Mesenchymal stem cell (in vitro differentiated cells and primary cell): ENCODE results near the gene LRRC3C. TPM values are rescaled to one million over a fixed set of nuclear protein-coding genes. Genes with fewer than 3 reads are reported as not detected.
"Not testable (repeated sequence)": the region's sequence is repeated elsewhere in the genome, so short reads cannot be mapped to it uniquely, and the experiment has no call there.

Source experiments
- DNase-seq: peaks from one replicate; pipeline ENCODE4 v3.0.0-alpha.2; 2013
- H2AFZ ChIP-seq: one replicate; pipeline ENCODE4 v1.6.1; 2013; ENCODE audit warnings: low read depth, mild to moderate bottlenecking, control low read depth, inconsistent platforms, low read length, moderate library complexity
- H2AK5ac ChIP-seq: 2 replicates; pipeline ENCODE4 v1.6.1; 2013; ENCODE audit warnings: low read length, moderate library complexity, mild to moderate bottlenecking, inconsistent platforms; ENCODE audit not compliant: severe bottlenecking
- H2BK120ac ChIP-seq: one replicate; pipeline ENCODE4 v1.6.1; 2013; ENCODE audit warnings: low read depth, mild to moderate bottlenecking, inconsistent platforms, low read length, moderate library complexity
- H2BK12ac ChIP-seq, 2 experiments: one replicate each; pipeline ENCODE4 v1.6.1; 2013; ENCODE audit warnings: inconsistent platforms in 2 of 2, low read length in 2 of 2, mild to moderate bottlenecking in 2 of 2, moderate library complexity in 2 of 2, control low read depth in 1 of 2
- H2BK15ac ChIP-seq: one replicate; pipeline ENCODE4 v1.6.1; 2013; ENCODE audit warnings: mild to moderate bottlenecking, low read depth, inconsistent platforms; ENCODE audit not compliant: poor library complexity, severe bottlenecking
- H2BK5ac ChIP-seq: 2 replicates; pipeline ENCODE4 v1.6.1; 2013; ENCODE audit warnings: low read depth, mild to moderate bottlenecking, low read length, control low read depth, inconsistent platforms; ENCODE audit not compliant: poor library complexity, severe bottlenecking
- H3K14ac ChIP-seq, 2 experiments: one replicate each; pipeline ENCODE4 v1.6.1; 2013; ENCODE audit warnings: inconsistent platforms in 2 of 2, low read length in 2 of 2, control low read depth in 1 of 2, mild to moderate bottlenecking in 1 of 2, moderate library complexity in 1 of 2
- H3K18ac ChIP-seq, 2 experiments: one replicate each; pipeline ENCODE4 v1.6.1; 2013; ENCODE audit warnings: inconsistent platforms in 2 of 2, low read length in 2 of 2, control low read depth in 1 of 2, low read depth in 1 of 2, mild to moderate bottlenecking in 1 of 2
- H3K23ac ChIP-seq, 2 experiments: one replicate each; pipeline ENCODE4 v1.6.1; 2013; ENCODE audit warnings: inconsistent platforms in 2 of 2, low read length in 2 of 2, mild to moderate bottlenecking in 2 of 2, moderate library complexity in 2 of 2, control low read depth in 1 of 2
- H3K27ac ChIP-seq: 2 replicates; pipeline ENCODE4 v1.5.1; 2013; ENCODE audit warnings: mild to moderate bottlenecking, moderate library complexity, low read length, control low read depth, inconsistent platforms; ENCODE audit not compliant: poor library complexity, severe bottlenecking
- H3K27me3 ChIP-seq, 2 experiments: 2 replicates each; pipeline versions ENCODE4 v1.6.1 to v1.7.0; 2013; ENCODE audit warnings: low read length in 2 of 2, mild to moderate bottlenecking in 2 of 2, moderate library complexity in 2 of 2, control low read depth in 1 of 2, inconsistent platforms in 1 of 2; ENCODE audit not compliant: control insufficient read depth in 1 of 2, insufficient read depth in 1 of 2
- H3K36me3 ChIP-seq, 2 experiments: 2 replicates each; pipeline versions ENCODE4 v1.6.1 to v1.7.0; 2013; ENCODE audit warnings: low read length in 2 of 2, control low read depth in 1 of 2, inconsistent platforms in 1 of 2, low read depth in 1 of 2, mild to moderate bottlenecking in 1 of 2; ENCODE audit not compliant: insufficient read depth in 2 of 2, control insufficient read depth in 1 of 2
- H3K4ac ChIP-seq, 2 experiments: one replicate each; pipeline ENCODE4 v1.6.1; 2013; ENCODE audit warnings: inconsistent platforms in 2 of 2, low read length in 2 of 2, mild to moderate bottlenecking in 2 of 2, moderate library complexity in 2 of 2, control low read depth in 1 of 2, low read depth in 1 of 2
- H3K4me1 ChIP-seq: 2 replicates; pipeline ENCODE4 v1.6.1; 2013; ENCODE audit warnings: low read depth, low read length, control low read depth; ENCODE audit not compliant: control insufficient read depth, insufficient read depth
- H3K4me2 ChIP-seq: 2 replicates; pipeline ENCODE4 v1.6.1; 2013; ENCODE audit warnings: low read length, mild to moderate bottlenecking, inconsistent platforms; ENCODE audit not compliant: poor library complexity, severe bottlenecking
- H3K4me3 ChIP-seq, 2 experiments: 2 replicates each; pipeline versions ENCODE4 v1.5.1 to v1.7.0; 2013; ENCODE audit warnings: low read length in 2 of 2, mild to moderate bottlenecking in 2 of 2, control low read depth in 1 of 2, low read depth in 1 of 2; ENCODE audit not compliant: insufficient read depth in 1 of 2
- H3K79me1 ChIP-seq: replicated peaks from 2 replicates; pipeline ENCODE4 v1.6.1; 2013; ENCODE audit warnings: mild to moderate bottlenecking, control low read depth, low read length, inconsistent platforms; ENCODE audit not compliant: poor library complexity, severe bottlenecking
- H3K9ac ChIP-seq: 2 replicates; pipeline ENCODE4 v1.7.0; 2013; ENCODE audit warnings: mild to moderate bottlenecking, low read length, moderate library complexity
- H3K9me3 ChIP-seq: 2 replicates; pipeline ENCODE4 v1.7.0; 2013; ENCODE audit warnings: mild to moderate bottlenecking, low read length; ENCODE audit not compliant: control insufficient read depth
- H4K8ac ChIP-seq: one replicate; pipeline ENCODE4 v1.6.1; 2013; ENCODE audit warnings: inconsistent platforms, mild to moderate bottlenecking, low read length, moderate library complexity
- H4K91ac ChIP-seq: one replicate; pipeline ENCODE4 v1.6.1; 2013; ENCODE audit warnings: mild to moderate bottlenecking, low read length, inconsistent platforms
- WGBS: methylation state at CpG from one replicate; pipeline ENCODE4 v1.1.7; 2013; ENCODE audit warnings: mixed read lengths; 5-methylcytosine and 5-hydroxymethylcytosine counted together
- polyA plus RNA-seq, 2 experiments: library from polyadenylated mRNA; stranded (reverse); fragments of 200-250 nt; gene quantifications; one replicate each; pipeline ENCODE4 v1.2.3, GENCODE V29; 2013

The LRRC3C gene
- polyA plus RNA-seq (2013, experiment 1 of 2): not detected
- polyA plus RNA-seq (2013, experiment 2 of 2): not detected

- H3K27ac ChIP-seq: peak within 1 kb of the TSS; percentile 92
- H2BK120ac ChIP-seq: peak within 1 kb of the TSS; percentile 71
- peak within 1 kb of the TSS; percentile 39 for H2BK5ac ChIP-seq
- H4K8ac ChIP-seq: peak within 1 kb of the TSS; percentile 98
- peak within 1 kb of the TSS; percentile 12 for H2BK15ac ChIP-seq
- peaks cover 14 to 20% of the 10 kb centered on the region in 2 experiments for H3K36me3 ChIP-seq
- peaks cover 38% of the 10 kb centered on the region for H3K79me1 ChIP-seq
- H2AK5ac ChIP-seq: peak within 1 kb of the TSS; percentile 69
- WGBS: 1% methylated on average over 71 of the region's 72 CpGs
- H3K18ac ChIP-seq: peak within 1 kb of the TSS; percentile 78 to 80
- no peaks in the 10 kb centered on the region for H3K9me3 ChIP-seq
- peak within 1 kb of the TSS; percentile 84 to 94 for H3K4me3 ChIP-seq
- peak within 1 kb of the TSS in 1 of 2 experiments; percentile 58 for H3K14ac ChIP-seq
- H3K4me1 ChIP-seq: peaks cover 35% of the 10 kb centered on the region
- no peaks in the 10 kb centered on the region for H3K27me3 ChIP-seq
- peak within 1 kb of the TSS; percentile 80 for H3K4me2 ChIP-seq
- peak within 1 kb of the TSS; percentile 63 for H4K91ac ChIP-seq
- H3K23ac ChIP-seq: peak within 1 kb of the TSS in 1 of 2 experiments; percentile 75
- H2AFZ ChIP-seq: peak within 1 kb of the TSS; percentile 75
- peak within 1 kb of the TSS; percentile 76 to 81 for H3K4ac ChIP-seq
- peak within 1 kb of the TSS; percentile 94 for H3K9ac ChIP-seq
- DNase-seq: peak; percentile 94
- H2BK12ac ChIP-seq: peak within 1 kb of the TSS in 1 of 2 experiments; percentile 23
These were observed at the start of gene LRRC3C, which contains the start of gene ORMDL3 for GRCh38 chr17:39927101-39927928. TSS of gene LRRC3C (plus strand) at chr17:39927732. CDS start at chr17:39941524, 13,792 bp downstream. TSS of gene ORMDL3 (minus strand) at chr17:39927601. CDS start at chr17:39924203, 3,398 bp downstream.

- H3K4me3 ChIP-seq, H2BK5ac ChIP-seq, H3K14ac ChIP-seq, DNase-seq, H4K8ac ChIP-seq, H3K23ac ChIP-seq, H2BK12ac ChIP-seq, H3K27ac ChIP-seq, H4K91ac ChIP-seq, H3K4me1 ChIP-seq, H2BK120ac ChIP-seq, H3K9ac ChIP-seq, H3K36me3 ChIP-seq, H3K4ac ChIP-seq, H3K18ac ChIP-seq, H3K79me1 ChIP-seq, H2BK15ac ChIP-seq, H3K9me3 ChIP-seq, H3K4me2 ChIP-seq, H2AFZ ChIP-seq, H2AK5ac ChIP-seq: not testable (repeated sequence)
- H3K27me3 ChIP-seq: peaks cover 6 to 43% of the 10 kb centered on the region in 2 experiments
- WGBS: 58% methylated on average over 4 of the region's 5 CpGs
These were observed 41.4 kb upstream of the LRRC3C start for GRCh38 chr17:39886102-39886501.

- Histone ChIP-seq H3K14ac (no peak overlapping the region), H3K27me3 (peaks cover 6 to 50% of the 10 kb centered on the region in 2 experiments), H3K4me3 (no peak overlapping the region), H3K4ac (no peak overlapping the region), H2AFZ (no peak overlapping the region), H4K91ac (no peak overlapping the region), H3K18ac (no peak overlapping the region), H3K9me3 (no peaks in the 10 kb centered on the region), H3K4me2 (no peak overlapping the region), H3K79me1 (no peaks in the 10 kb centered on the region), H3K36me3 (no peaks in the 10 kb centered on the region), H3K9ac (no peak overlapping the region), H2BK15ac (no peak overlapping the region), H2AK5ac (no peak overlapping the region), H2BK5ac (no peak overlapping the region), H2BK12ac (no peak overlapping the region), H2BK120ac (no peak overlapping the region), H3K23ac (no peak overlapping the region), H3K4me1 (no peaks in the 10 kb centered on the region), H4K8ac (no peak overlapping the region), H3K27ac (no peak overlapping the region)
- no peak for DNase-seq
These were observed 40.5 kb upstream of the LRRC3C start for GRCh38 chr17:39887078-39887477.

- no peak overlapping the region for H3K27ac ChIP-seq
- no peak overlapping the region for H3K23ac ChIP-seq
- H3K14ac ChIP-seq: no peak overlapping the region
- H3K36me3 ChIP-seq: no peaks in the 10 kb centered on the region
- no peak overlapping the region for H2BK12ac ChIP-seq
- H2AK5ac ChIP-seq: no peak overlapping the region
- H3K9me3 ChIP-seq: no peaks in the 10 kb centered on the region
- no peak overlapping the region for H2BK5ac ChIP-seq
- no peaks in the 10 kb centered on the region for H3K79me1 ChIP-seq
- H3K18ac ChIP-seq: no peak overlapping the region
- H2AFZ ChIP-seq: no peak overlapping the region
- no peak overlapping the region for H4K91ac ChIP-seq
- no peak overlapping the region for H3K4me3 ChIP-seq
- no peak overlapping the region for H2BK120ac ChIP-seq
- H3K4ac ChIP-seq: no peak overlapping the region
- no peaks in the 10 kb centered on the region for H3K4me1 ChIP-seq
- no peak overlapping the region for H3K4me2 ChIP-seq
- H3K9ac ChIP-seq: no peak overlapping the region
- H4K8ac ChIP-seq: no peak overlapping the region
- H2BK15ac ChIP-seq: no peak overlapping the region
- peaks cover 15 to 68% of the 10 kb centered on the region in 2 experiments for H3K27me3 ChIP-seq
- no CpG with 5 or more reads among the region's 2 CpGs for WGBS
- DNase-seq: no peak
These were observed 38.3 kb upstream of the LRRC3C start for GRCh38 chr17:39889200-39889599.
